ENCODE results near the gene NCAPG2.

DNA sequence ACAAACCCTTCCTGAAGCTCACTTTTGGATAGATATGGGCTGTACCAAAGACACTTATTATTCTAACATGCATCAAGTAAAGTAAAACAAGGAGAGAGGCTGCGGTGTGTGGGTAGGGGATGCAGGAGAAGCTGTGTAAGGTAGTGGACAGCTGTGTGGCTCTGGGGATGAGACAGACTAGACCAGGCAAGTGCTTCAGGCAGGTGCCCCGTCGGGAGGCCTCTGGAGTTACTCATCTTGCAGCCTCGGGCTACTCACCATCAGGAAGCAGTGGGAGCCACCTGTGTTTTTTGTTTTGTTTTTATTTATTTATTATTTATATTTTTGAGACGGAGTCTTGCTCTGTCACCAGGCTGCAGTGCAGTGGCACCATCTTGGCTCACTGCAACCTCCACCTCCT, 49.3 kb upstream of the NCAPG2 start:
- TF ChIP-seq POLR2AphosphoS5 (IDR thresholded peaks at IDR 0.05; ENCODE audit: low read depth, low read length), result no peak
- TF ChIP-seq, protein P1, sequence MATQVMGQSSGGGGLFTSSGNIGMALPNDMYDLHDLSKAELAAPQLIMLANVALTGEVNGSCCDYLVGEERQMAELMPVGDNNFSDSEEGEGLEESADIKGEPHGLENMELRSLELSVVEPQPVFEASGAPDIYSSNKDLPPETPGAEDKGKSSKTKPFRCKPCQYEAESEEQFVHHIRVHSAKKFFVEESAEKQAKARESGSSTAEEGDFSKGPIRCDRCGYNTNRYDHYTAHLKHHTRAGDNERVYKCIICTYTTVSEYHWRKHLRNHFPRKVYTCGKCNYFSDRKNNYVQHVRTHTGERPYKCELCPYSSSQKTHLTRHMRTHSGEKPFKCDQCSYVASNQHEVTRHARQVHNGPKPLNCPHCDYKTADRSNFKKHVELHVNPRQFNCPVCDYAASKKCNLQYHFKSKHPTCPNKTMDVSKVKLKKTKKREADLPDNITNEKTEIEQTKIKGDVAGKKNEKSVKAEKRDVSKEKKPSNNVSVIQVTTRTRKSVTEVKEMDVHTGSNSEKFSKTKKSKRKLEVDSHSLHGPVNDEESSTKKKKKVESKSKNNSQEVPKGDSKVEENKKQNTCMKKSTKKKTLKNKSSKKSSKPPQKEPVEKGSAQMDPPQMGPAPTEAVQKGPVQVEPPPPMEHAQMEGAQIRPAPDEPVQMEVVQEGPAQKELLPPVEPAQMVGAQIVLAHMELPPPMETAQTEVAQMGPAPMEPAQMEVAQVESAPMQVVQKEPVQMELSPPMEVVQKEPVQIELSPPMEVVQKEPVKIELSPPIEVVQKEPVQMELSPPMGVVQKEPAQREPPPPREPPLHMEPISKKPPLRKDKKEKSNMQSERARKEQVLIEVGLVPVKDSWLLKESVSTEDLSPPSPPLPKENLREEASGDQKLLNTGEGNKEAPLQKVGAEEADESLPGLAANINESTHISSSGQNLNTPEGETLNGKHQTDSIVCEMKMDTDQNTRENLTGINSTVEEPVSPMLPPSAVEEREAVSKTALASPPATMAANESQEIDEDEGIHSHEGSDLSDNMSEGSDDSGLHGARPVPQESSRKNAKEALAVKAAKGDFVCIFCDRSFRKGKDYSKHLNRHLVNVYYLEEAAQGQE (IDR thresholded peaks at IDR 0.05; ENCODE audit: insufficient read depth in 1 of 2, low read depth in 2 of 2, low read length in 2 of 2), result no peak

All from PFSK-1 (cell line).